ENCODE measurements around the gene LYPD6B.

The LYPD6B gene

DNA sequence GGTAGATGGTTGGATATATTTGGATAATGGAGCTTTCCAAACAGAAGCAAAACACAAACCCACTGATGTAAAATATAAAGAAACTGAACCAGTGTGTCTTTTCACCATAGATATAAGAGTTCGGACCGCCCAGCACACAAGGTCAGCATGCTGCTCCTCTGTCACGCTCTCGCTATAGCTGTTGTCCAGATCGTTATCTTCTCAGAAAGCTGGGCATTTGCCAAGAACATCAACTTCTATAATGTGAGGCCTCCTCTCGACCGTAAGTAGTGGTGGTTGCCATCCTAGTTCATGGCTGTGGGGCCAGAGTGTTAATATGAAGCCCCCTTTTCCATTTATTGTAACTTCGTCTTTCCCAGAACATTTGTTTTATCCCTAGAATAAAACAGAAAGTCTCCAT is 166.6 kb downstream of the LYPD6B start:
- no peak for DNase-seq (ENCODE audit: low read depth)
- TF ChIP-seq, protein P1, sequence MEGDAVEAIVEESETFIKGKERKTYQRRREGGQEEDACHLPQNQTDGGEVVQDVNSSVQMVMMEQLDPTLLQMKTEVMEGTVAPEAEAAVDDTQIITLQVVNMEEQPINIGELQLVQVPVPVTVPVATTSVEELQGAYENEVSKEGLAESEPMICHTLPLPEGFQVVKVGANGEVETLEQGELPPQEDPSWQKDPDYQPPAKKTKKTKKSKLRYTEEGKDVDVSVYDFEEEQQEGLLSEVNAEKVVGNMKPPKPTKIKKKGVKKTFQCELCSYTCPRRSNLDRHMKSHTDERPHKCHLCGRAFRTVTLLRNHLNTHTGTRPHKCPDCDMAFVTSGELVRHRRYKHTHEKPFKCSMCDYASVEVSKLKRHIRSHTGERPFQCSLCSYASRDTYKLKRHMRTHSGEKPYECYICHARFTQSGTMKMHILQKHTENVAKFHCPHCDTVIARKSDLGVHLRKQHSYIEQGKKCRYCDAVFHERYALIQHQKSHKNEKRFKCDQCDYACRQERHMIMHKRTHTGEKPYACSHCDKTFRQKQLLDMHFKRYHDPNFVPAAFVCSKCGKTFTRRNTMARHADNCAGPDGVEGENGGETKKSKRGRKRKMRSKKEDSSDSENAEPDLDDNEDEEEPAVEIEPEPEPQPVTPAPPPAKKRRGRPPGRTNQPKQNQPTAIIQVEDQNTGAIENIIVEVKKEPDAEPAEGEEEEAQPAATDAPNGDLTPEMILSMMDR (conservative IDR thresholded peaks at IDR 0.05; ENCODE audit: low read length), result no peak
- no peak overlapping the region for H3K4me3 ChIP-seq (ENCODE audit: low read length)

DNA sequence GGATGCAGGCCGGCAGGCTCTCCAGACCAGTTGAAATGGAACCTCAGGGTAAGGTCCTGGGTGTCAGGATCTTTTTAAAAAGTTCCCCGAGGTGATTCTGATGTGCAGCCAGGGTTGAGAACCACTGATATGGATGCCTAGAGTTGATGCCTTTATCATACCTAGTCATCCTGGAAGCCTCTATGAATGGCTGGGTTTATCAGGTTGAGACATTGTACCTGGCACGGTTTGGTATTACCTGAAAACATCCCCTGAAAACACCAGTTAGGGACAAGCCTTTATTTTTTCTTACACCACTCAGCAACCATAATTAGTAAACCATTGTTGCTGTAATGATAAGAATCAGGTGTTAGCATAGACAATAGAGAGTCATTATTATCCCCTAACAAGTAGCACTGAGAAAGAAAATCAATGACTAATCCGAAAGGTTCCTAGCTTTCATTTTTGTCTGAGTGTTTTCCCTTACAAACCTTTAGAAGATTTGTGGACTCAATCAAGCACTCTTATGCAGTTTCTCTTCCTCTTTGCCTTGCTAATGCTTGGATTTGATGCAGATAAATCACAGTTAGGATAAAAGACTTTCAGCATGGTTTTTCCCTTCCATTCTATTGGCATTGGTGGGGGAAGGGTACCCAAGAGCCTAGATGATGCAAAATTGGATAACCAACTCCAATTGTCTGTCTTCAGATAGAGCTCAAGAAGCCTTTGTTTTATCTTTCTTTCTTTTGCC is 175.4 kb downstream of the LYPD6B start:
- no peak overlapping the region for H3K4me3 ChIP-seq (ENCODE audit: low read length)
- TF ChIP-seq, protein P1 (conservative IDR thresholded peaks at IDR 0.05; ENCODE audit: low read length), result no peak
- DNase-seq (ENCODE audit: low read depth), result no peak

DNA sequence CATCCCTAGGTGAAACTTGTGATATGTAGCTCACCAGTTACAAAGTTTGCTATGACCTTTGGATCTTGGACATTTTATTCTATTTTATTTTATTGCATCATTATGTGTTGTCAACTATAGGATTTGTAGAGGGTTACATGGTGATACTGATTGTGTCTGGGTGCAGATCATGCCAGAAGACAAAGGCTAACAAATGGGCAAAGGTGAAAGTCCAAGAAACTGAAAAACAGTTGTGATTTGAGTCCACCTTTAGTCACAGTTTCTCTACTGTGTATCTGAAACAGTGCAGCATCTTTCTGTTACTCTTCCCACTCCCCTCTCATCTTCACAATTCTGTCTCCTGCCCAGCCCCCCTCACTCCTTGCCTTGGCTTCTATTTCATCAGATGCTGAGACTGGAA is 180.0 kb downstream of the LYPD6B start:
- no peak overlapping the region for H3K4me3 ChIP-seq (ENCODE audit: low read length)
- TF ChIP-seq, protein P1 (conservative IDR thresholded peaks at IDR 0.05; ENCODE audit: low read length), result no peak
- no peak for DNase-seq (ENCODE audit: low read depth)

DNA sequence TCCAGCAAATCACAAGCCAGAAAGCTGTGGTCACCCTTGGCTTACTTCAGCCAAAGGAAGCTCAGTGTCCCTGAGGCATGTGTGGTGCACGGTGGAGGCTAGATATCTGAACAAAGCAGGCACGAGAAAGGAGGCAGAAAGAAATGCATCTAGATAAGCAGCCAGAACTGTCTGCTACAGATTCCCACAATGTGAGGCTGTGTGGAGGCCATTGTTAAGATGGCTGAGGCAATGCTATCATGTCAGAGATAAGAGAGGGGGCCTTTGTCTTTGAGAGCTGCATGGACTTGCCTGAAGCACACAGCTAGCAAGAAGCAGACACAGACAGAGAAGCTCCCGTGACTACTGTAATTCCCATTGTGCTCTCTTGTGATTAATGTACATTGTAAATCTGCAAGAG is 181.4 kb downstream of the LYPD6B start:
- TF ChIP-seq, protein P1 (conservative IDR thresholded peaks at IDR 0.05; ENCODE audit: low read length), result no peak

DNA sequence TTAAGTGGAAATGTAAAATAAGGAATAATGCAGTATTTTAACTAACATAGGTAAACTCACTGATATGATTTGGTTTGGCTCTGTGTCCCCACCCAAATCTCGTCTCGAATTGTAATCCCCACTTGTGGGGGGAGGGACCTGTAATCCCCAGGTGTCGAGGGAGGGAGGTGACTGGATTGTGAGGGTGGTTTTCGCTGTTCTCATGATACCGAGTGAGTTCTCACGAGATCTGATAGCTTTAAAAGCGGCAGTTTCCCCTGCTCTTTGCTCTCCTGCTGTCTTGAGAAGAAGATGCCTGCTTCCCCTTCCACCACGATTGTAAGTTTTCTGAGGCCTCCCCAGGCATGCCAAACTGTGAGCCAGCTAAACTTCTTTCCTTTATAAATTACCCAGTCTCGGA is 182.5 kb downstream of the LYPD6B start:
- no peak for DNase-seq (ENCODE audit: low read depth)
- TF ChIP-seq, protein P1 (conservative IDR thresholded peaks at IDR 0.05; ENCODE audit: low read length), result no peak
- no peak overlapping the region for H3K4me3 ChIP-seq (ENCODE audit: low read length)

More for the DNA sequence above, 181.4 kb downstream of the LYPD6B start:
- H3K4me3 ChIP-seq (ENCODE audit: low read length), result no peak overlapping the region
- no peak for DNase-seq (ENCODE audit: low read depth)

DNA sequence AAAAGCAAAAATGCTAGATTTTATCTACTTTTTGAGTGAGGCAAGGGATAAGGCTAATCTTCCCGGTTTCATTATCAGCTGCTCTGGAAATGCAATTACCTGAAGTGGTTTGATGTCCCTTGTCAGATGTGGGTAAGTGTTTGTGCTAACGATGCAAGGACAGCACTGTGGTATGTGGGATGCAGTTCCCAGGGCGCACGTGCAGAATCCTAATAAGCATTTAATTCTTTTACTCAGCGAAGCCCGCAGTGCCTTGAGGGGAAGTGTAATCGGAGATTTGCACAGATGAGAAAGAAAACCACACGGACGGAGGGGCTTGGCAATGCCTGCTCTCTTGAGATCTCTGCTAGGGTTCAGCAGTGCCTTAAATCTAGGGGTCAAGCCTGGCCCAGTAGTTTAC is 183.4 kb downstream of the LYPD6B start:
- no peak for DNase-seq (ENCODE audit: low read depth)
- TF ChIP-seq, protein P1 (conservative IDR thresholded peaks at IDR 0.05; ENCODE audit: low read length), result no peak
- H3K4me3 ChIP-seq (ENCODE audit: low read length), result no peak overlapping the region

DNA sequence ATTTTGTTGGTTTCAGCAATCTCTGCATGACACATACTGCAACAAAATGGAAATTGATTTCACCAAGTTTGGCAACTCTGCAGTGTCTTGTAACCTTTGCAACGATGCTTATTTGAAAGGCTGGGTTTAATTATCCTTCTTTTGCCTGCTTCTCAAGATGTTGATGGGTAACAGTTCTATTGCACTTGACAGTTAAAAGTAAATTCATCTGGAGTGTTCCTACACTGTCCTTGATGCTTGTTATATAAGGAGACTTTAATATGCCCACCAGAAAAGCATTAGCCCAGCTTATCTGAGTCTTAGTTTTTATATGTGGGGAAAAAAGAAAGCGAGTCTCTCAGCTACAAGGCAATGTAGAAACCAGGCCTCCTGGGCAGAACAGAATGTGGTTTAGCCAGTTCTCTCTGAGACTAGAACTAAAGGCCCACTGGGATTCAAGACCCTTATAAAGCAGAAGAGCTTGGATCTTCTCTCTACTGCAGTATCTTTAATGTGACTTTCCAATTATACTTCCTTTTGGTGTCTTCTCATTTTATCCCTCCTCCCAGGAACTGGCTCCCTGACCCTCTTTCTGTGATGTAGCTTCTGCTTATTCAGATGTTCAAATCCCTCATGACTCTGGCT is 185.1 kb downstream of the LYPD6B start:
- DNase-seq (ENCODE audit: low read depth), result peak; percentile 55
- H3K4me3 ChIP-seq (ENCODE audit: low read length), result no peak overlapping the region
- TF ChIP-seq, protein P1 (conservative IDR thresholded peaks at IDR 0.05; ENCODE audit: low read length), result no peak

Data from AG10803 (cell line).